Measurements from ENCODE around the gene SLC1A2. TPM values are rescaled to one million over a fixed set of nuclear protein-coding genes. Genes with fewer than 3 reads are reported as not detected.
A peak's percentile ranks its signal among the peaks of the same experiment; 100 is the strongest.

SLC1A2 gene
- total RNA-seq, 2 experiments from 2014 or later: not detected

DNA sequence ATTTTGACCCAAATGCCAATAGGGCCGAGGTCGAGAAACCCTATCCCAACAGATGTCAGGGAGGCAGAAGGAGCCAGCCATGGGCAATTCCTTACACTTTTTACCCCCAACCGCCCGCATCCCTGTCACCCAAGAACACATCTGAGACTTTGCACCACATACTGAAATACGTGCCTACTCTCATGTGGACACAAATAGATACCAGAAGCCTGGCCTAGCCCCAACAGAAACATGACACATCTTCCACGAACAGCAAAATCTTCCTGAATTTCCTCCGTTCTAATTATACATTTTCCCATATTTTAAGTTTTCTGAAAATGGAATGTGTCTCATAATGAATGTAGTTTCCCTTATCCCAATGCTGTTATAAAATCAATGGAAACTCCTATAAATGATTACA is 64.7 kb downstream of the SLC1A2 start:
- no peak overlapping the region for H3K4me3 Mint-ChIP-seq
- CTCF ChIA-PET: no interaction called here
- intact Hi-C loops (cut with micrococcal nuclease): no loop called here
- POLR2A ChIA-PET: no interaction called here
- no peaks in the 10 kb centered on the region for H3K27me3 Mint-ChIP-seq
- H3K4me1 Mint-ChIP-seq (ENCODE audit: low read depth): peaks cover 12% of the 10 kb centered on the region
- DNase-seq: no peak
- H3K36me3 Mint-ChIP-seq: no peaks in the 10 kb centered on the region
- no peaks in the 10 kb centered on the region for H3K9me3 Mint-ChIP-seq
- H3K27ac Mint-ChIP-seq: no peak overlapping the region

DNA sequence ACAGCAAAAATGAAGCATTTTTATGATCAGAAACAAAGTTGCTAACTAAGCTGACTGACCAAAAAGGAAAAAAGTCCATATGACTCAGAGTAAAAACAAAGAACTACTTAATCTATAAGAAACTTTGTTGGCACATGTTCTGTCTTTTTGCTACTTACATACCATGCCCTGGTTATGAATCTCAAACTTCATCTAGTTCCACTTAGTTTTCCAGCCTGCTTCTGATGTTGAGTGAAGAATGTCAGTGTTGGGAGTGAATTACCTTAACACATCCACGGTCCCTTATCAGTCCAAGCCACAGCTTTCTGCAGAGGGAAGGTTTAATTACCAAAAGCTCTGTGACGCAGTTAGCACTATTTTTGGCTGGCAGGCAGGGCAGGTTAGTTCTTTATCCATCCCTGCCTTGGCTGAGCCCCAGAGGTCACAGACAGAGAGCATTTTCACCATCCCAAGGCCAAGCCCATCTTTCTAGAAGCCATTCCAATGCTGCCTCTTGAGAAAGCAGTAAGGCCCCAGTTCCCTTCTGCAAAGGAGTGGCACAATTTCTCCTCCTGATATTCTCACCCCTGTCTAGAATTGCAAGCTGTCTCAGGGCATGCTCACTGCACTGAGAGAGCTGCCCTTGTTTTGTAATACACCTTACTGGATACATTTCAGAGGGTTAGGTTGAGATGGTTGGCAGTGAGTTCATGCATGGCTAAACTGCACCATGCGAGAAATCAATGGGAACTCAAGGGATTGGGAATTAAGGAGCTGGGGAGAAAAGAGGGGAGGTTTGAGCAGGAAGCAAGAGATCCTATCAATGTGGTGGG is 67.1 kb downstream of the SLC1A2 start:
- H3K27me3 Mint-ChIP-seq: no peaks in the 10 kb centered on the region
- H3K9me3 Mint-ChIP-seq: no peaks in the 10 kb centered on the region
- CTCF ChIA-PET: no interaction called here
- no peak overlapping the region for H3K27ac Mint-ChIP-seq
- H3K4me3 Mint-ChIP-seq: no peak overlapping the region
- intact Hi-C loops (cut with micrococcal nuclease): no loop called here
- POLR2A ChIA-PET: no interaction called here
- no peak for DNase-seq
- H3K36me3 Mint-ChIP-seq: no peaks in the 10 kb centered on the region
- H3K4me1 Mint-ChIP-seq (ENCODE audit: low read depth): peaks cover 26% of the 10 kb centered on the region

DNA sequence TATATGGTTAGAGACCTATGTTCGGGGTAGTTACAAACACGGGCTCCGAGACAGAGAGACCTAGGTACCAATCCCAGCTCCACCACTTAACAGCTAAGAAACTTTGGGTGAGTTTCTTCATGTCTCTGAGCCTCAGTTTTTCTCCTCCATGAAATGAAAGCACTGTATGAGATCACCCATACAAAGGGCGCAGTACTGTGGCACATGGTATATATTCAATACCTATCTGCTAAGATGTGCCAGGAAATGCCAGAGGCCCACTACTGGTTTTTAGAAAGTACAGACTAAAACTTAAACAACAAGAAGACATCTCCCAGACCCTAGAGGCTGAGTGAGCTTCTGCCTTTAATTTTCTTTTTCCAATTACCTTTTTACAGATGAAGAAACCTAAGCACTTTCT is 69.5 kb downstream of the SLC1A2 start:
- ChIA-PET CTCF (interaction anchor here (0.7 to 3.0 kb wide), 2 partner anchors 30 to 42 kb away, joined by 3 to 12 read pairs; no protein-coding TSS in a partner anchor), POLR2A (no interaction called here)
- no peak overlapping the region for H3K27ac Mint-ChIP-seq
- H3K4me1 Mint-ChIP-seq (ENCODE audit: low read depth): peaks cover 27% of the 10 kb centered on the region
- no peaks in the 10 kb centered on the region for H3K36me3 Mint-ChIP-seq
- no peaks in the 10 kb centered on the region for H3K27me3 Mint-ChIP-seq
- intact Hi-C loops (cut with micrococcal nuclease): no loop called here
- no peak overlapping the region for H3K4me3 Mint-ChIP-seq
- DNase-seq: no peak
- H3K9me3 Mint-ChIP-seq: no peaks in the 10 kb centered on the region

DNA sequence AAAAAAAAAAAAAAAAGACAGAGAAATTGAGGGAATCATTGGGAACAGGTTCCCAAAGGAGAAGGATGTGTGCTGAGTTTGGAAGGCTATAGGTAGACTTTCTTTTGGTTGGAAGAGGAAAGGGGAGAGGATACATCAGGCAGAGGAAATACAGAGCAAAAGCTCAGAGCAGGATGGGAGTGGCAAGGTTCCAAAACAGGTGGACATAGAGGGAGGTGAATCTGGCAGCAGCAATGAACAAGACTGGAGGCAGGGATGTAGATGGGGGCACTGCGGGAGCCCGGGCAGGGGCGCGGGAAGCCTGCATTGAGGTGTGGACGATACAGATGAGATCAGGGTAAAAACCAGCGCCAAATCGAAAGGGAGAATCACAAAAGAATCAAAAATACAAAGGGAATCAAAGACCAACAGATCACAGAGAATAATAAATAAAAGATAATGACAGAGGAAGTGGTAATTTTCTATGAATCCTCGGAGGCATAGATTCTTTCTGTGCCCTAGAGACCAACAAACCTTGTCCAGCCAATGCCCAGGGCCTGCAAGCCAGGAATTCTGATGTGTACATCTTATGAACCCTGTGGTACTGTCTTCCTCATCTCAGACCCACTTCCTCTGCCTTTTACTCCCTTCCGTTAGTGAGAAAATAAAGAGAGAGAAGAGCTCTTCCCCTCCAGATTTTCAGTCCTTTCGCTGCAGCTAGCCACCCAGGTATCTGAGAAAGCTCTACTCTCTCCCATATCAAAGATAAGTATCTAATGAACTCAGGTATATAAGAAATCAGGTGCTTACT is 70.3 kb downstream of the SLC1A2 start:
- ChIA-PET CTCF (interaction anchor here (3.0 kb wide), 1 partner anchor 42 kb away, joined by 12 read pairs; no protein-coding TSS in a partner anchor), POLR2A (no interaction called here)
- Mint-ChIP-seq H3K27me3 (no peaks in the 10 kb centered on the region), H3K4me3 (no peak overlapping the region), H3K9me3 (no peaks in the 10 kb centered on the region), H3K4me1 (ENCODE audit: low read depth) (peaks cover 31% of the 10 kb centered on the region), H3K36me3 (no peaks in the 10 kb centered on the region), H3K27ac (peak overlapping the region; percentile 26)
- DNase-seq: no peak
- intact Hi-C loops (cut with micrococcal nuclease): no loop called here

DNA sequence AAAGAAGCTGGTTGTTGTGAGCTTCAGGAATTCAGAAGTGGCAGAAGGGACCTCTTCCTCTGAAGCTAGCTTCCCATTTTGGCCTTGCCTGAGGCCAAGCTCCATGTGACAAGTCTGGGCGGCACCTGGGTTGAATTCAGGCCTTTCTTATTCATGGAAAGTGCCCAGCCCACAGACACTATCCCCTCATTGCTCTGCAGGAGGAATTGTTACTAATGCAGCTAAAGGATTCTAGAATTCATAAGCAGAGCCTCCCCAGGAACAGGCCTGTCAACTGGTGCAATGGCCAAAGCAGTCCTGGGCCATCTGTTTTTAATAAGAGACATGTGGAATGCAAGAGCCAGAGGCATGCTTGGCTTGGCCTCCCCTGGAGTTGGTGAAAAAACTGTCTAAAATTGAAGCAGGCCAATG is 71.4 kb downstream of the SLC1A2 start:
- intact Hi-C loops (cut with micrococcal nuclease): no loop called here
- no peaks in the 10 kb centered on the region for H3K9me3 Mint-ChIP-seq
- H3K4me3 Mint-ChIP-seq: no peak overlapping the region
- no peaks in the 10 kb centered on the region for H3K27me3 Mint-ChIP-seq
- H3K4me1 Mint-ChIP-seq (ENCODE audit: low read depth): peaks cover 42% of the 10 kb centered on the region
- H3K27ac Mint-ChIP-seq: no peak overlapping the region
- CTCF ChIA-PET: interaction anchor here (1.7 kb wide), 1 partner anchor 110 kb away, joined by 5 read pairs; no protein-coding TSS in a partner anchor
- H3K36me3 Mint-ChIP-seq: no peaks in the 10 kb centered on the region
- POLR2A ChIA-PET: no interaction called here
- no peak for DNase-seq

DNA sequence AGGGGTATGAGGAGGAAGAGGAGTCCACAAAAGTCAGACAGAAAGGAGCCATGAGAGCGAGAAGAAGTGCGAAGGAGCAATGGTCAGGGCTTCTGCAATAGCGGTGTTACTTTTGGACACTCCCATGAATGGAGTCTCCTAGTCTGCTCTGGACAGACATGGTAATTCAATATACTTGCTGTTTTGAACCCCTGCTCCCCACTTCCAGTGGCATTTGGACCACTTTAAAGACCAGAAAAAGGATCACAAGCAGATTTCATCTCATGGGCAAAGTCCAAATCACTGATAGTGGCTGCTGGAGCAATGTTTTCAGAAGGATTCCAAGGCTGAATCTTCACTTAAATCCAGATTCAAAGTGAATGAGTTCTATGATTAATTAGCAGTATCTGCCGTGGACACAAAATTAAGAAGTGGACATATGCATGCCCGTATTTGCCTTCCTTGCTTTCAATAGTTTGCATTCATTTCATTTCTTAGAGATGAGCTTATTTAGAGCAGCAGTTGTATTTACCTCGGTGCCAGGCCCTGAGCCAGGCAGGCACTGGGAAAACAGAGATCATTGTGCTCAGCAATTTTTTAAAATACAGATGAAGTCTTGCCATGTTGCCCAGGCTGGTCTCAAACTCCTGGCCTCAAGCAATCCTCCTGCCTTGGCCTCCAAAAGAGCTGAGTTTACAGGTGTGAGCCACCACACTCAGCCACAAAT is 72.0 kb downstream of the SLC1A2 start:
- Mint-ChIP-seq H3K4me3 (no peak overlapping the region), H3K27ac (no peak overlapping the region)
- CTCF ChIA-PET: interaction anchor here (1.7 kb wide), 1 partner anchor 110 kb away, joined by 5 read pairs; no protein-coding TSS in a partner anchor

DNA sequence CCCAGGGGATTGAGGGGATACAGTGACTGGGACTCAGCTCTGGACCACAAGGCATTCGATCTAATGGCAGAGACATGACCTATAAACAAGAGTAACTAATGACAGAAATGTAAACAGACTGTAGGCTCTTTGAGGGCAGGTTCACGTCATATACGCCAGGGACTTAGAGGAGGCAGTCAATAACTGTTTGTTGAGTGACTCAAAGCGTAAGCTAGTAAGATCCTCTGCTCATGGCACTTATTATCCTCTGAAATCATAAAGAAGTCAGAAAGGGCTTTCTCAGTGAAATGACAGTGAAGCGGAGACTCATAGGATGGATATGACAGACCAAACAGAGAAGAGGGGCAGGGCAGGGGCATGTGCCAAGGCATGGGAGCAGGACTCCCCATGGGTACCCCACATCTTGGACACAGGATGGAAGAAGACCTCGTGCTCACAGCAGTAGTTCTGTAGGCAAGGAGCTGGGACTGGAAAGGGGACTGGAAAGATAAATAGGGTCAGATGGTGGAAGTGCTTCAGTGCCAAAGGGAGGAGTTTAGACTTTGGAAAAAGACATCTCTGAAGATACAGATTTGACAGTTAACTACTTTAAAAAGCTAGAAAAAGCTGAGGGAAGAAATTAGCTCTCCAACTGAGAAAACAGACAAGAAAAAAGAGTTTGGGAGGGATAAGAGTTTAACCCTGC is 72.7 kb downstream of the SLC1A2 start:
- peaks cover 49% of the 10 kb centered on the region for H3K4me1 Mint-ChIP-seq (ENCODE audit: low read depth)
- intact Hi-C loops (cut with micrococcal nuclease): no loop called here
- H3K27me3 Mint-ChIP-seq: no peaks in the 10 kb centered on the region
- ChIA-PET CTCF (interaction anchor here (1.7 kb wide), 1 partner anchor 109 kb away, joined by 5 read pairs; no protein-coding TSS in a partner anchor), POLR2A (no interaction called here)
- H3K27ac Mint-ChIP-seq: no peak overlapping the region
- H3K9me3 Mint-ChIP-seq: no peaks in the 10 kb centered on the region
- H3K36me3 Mint-ChIP-seq: no peaks in the 10 kb centered on the region
- H3K4me3 Mint-ChIP-seq: no peak overlapping the region
- DNase-seq: no peak

More for the DNA sequence above, 72.0 kb downstream of the SLC1A2 start:
- POLR2A ChIA-PET: no interaction called here
- Mint-ChIP-seq H3K9me3 (no peaks in the 10 kb centered on the region), H3K36me3 (no peaks in the 10 kb centered on the region), H3K27me3 (no peaks in the 10 kb centered on the region), H3K4me1 (ENCODE audit: low read depth) (peaks cover 47% of the 10 kb centered on the region)
- DNase-seq: no peak
- intact Hi-C loops (cut with micrococcal nuclease): no loop called here

DNA sequence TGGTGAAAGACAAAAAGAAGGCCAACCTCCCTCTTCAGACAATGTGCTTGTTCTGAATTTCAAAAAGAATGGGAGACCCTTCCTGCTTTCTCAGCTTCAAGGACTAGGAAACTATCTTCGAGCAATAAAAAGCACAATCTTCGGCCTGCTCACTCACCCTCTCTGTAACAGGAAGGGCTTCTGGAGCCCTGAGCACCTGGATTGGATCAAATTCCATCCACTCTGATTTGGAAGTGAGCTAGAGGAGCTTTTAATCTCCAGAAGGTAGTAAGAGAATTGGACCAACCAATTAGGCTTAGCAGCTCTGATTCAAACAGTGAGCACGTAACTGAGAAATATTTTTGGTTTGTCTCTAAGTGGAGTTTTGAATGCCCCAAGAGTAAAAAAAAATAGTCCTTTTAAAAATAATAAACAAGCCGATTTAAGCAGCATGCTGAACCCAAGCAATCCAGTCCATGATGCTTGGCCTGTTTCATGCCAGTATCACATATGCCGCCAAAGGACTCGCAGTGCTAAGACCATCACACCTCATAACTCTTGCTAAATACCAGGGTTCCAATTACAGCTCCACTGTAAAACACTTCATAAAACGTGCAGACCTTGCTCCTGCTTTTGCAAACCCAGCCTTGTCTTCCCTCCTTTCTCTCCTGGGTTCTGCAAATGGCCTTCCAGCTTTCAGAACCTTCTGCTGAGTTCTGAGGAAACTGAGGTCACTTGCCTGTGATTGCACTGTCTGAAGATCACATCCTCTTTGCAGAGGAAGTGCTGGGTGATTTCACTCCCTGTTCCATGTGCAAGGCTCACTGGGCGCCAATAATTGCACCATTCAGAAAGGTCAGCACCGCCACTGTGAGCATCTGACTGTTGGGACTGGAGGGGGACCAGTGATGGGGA is 74.4 kb downstream of the SLC1A2 start:
- Mint-ChIP-seq H3K36me3 (no peaks in the 10 kb centered on the region), H3K9me3 (no peaks in the 10 kb centered on the region), H3K27ac (no peak overlapping the region), H3K27me3 (no peaks in the 10 kb centered on the region), H3K4me1 (ENCODE audit: low read depth) (peaks cover 44% of the 10 kb centered on the region), H3K4me3 (no peak overlapping the region)
- CTCF ChIA-PET: no interaction called here
- intact Hi-C loops (cut with micrococcal nuclease): loop anchor here (5.0 kb wide), 3 partner anchors 108 to 303 kb away; no protein-coding TSS in a partner anchor
- no peak for DNase-seq
- POLR2A ChIA-PET: no interaction called here

DNA sequence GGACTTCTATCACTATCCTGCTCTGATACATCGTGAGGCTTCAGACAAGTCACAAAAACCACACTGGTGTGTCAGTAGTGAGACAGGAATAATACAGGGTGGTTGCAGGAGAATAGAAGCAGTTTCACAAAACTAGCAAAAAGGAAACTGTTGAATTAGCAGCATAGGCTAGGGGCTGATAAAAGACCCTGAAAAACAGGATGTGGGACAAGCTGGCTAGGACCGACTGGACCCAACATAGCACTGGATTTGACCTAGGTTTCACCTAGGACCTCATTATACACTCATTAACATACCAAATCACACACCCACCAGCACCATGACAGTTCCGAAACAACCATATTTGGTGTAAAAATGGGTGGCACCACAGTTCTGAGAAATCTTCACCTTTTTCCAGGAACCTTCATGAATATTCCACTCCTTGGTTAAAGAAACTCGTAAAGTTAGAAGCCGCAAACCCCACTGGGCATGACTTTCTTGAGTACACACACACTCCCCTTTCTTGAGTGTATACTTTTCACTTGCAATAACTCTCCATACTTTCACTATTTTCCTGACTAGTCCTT is 76.2 kb downstream of the SLC1A2 start:
- peak overlapping the region; percentile 42 for H3K4me3 Mint-ChIP-seq
- peak overlapping the region; percentile 66 for H3K27ac Mint-ChIP-seq
- ChIA-PET POLR2A (no interaction called here), CTCF (interaction anchor here (0.6 kb wide), 1 partner anchor 479 kb away, joined by 3 read pairs; no protein-coding TSS in a partner anchor)
- H3K4me1 Mint-ChIP-seq (ENCODE audit: low read depth): peaks cover 42% of the 10 kb centered on the region
- peaks cover 2% of the 10 kb centered on the region for H3K27me3 Mint-ChIP-seq
- H3K9me3 Mint-ChIP-seq: peaks cover 2% of the 10 kb centered on the region
- no peaks in the 10 kb centered on the region for H3K36me3 Mint-ChIP-seq
- intact Hi-C loops (cut with micrococcal nuclease): loop anchor here (1.0 to 5.0 kb wide), 5 partner anchors 106 to 331 kb away; no protein-coding TSS in a partner anchor
- peak; percentile 58 for DNase-seq

DNA sequence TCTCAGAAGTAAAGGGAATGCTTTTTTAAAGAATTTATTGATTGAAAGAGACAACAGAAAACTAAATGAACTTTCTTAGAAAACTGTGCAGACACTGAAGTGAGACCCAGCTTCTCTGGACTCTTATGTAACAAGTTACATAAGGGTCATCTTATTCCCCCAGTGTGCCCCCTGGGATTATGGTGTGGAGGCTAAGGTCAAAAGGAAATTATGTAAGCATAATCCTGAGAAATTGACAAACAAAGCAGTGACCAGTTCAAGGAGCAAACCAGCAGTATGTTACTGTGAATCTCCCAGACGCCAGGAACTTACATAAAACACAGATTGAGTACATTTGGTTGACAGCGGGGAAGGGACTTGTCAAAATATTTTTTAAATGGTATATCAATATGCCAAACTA is 78.6 kb downstream of the SLC1A2 start:
- Mint-ChIP-seq H3K36me3 (no peaks in the 10 kb centered on the region), H3K4me1 (ENCODE audit: low read depth) (peaks cover 52% of the 10 kb centered on the region), H3K27me3 (peaks cover 2% of the 10 kb centered on the region), H3K27ac (no peak overlapping the region), H3K4me3 (no peak overlapping the region), H3K9me3 (peaks cover 2% of the 10 kb centered on the region)
- CTCF ChIA-PET: no interaction called here
- DNase-seq: no peak
- intact Hi-C loops (cut with micrococcal nuclease): loop anchor here (5.0 kb wide), 3 partner anchors 103 to 298 kb away; no protein-coding TSS in a partner anchor
- POLR2A ChIA-PET: no interaction called here

Measured in activated CD4-positive, alpha-beta memory T cell treated with anti-CD3 and anti-CD28 coated beads for 36 hours (primary cell).